ENCODE results near the gene PGD. TPM values are rescaled to one million over a fixed set of nuclear protein-coding genes. Genes with fewer than 3 reads are reported as not detected.

The PGD gene
- total RNA-seq, 1 donor from 2014 or later = 294 TPM

- Mint-ChIP-seq H3K9me3 (no peaks in the 10 kb centered on the region), H3K27ac (no peak overlapping the region), H3K4me1 (ENCODE audit: unreplicated experiment) (peaks cover 14% of the 10 kb centered on the region), H3K27me3 (no peaks in the 10 kb centered on the region), H3K36me3 (peaks cover 3% of the 10 kb centered on the region), H3K4me3 (no peak overlapping the region)
- DNase-seq (ENCODE audit: extremely low spot score, unreplicated experiment) = no peak
- no peak for TF ChIP-seq CTCF (conservative IDR thresholded peaks at IDR 0.05)
Observed at GRCh38 chr1:10470043-10470442, 71.2 kb downstream of the PGD start.

Other genes starting within 250 kb of the PGD start
- 50.3 and 64.3 TPM in 2 replicates for gene KIF1B, start 188.5 kb upstream of the PGD start, total RNA-seq (ENCODE audit: low replicate concordance)
- gene CENPS, start 31.4 kb downstream of the PGD start, total RNA-seq (ENCODE audit: low replicate concordance) = 17.8 and 24.7 TPM in 2 replicates
- not detected in 2 replicates for gene CORT, start 51.0 kb downstream of the PGD start, total RNA-seq (ENCODE audit: low replicate concordance)
- gene DFFA, start 73.5 kb downstream of the PGD start, total RNA-seq (ENCODE audit: low replicate concordance) = 41.6 and 52.8 TPM in 2 replicates
- 22.5 and 25.3 TPM in 2 replicates for gene PEX14, start 75.9 kb downstream of the PGD start, total RNA-seq (ENCODE audit: low replicate concordance)